NCI-H1930 (cell line): ENCODE measurements around the gene ZDHHC19.
"Not testable (repeated sequence)": the region's sequence is repeated elsewhere in the genome, so short reads cannot be mapped to it uniquely, and the experiment has no call there.

Experiments
- DNase-seq, 2 experiments: peaks; one replicate each; lab custom pipeline; 2025; lab: John Stamatoyannopoulos, UW

ZDHHC19 gene

GRCh38 chr3:196225086-196225485 is 13.9 kb upstream of the ZDHHC19 start:
- DNase-seq, result no peak

GRCh38 chr3:196222876-196223595 is 11.8 kb upstream of the ZDHHC19 start:
- DNase-seq, result no peak

GRCh38 chr3:196220991-196221390 is 9.8 kb upstream of the ZDHHC19 start:
- DNase-seq, result no peak

- no peak for DNase-seq
Observed at GRCh38 chr3:196220587-196220986, 9.4 kb upstream of the ZDHHC19 start.

GRCh38 chr3:196219970-196220311 is 8.7 kb upstream of the ZDHHC19 start:
- DNase-seq, result no peak

GRCh38 chr3:196219194-196219969 is 8.2 kb upstream of the ZDHHC19 start:
- no peak for DNase-seq

- DNase-seq, result no peak
Observed at GRCh38 chr3:196218155-196218712, 7.0 kb upstream of the ZDHHC19 start.

GRCh38 chr3:196217307-196218154 is 6.3 kb upstream of the ZDHHC19 start:
- no peak for DNase-seq

GRCh38 chr3:196216681-196217211 is 5.5 kb upstream of the ZDHHC19 start:
- no peak for DNase-seq

- no peak for DNase-seq
Observed at GRCh38 chr3:196216089-196216564, 4.9 kb upstream of the ZDHHC19 start, which contains the start of gene SLC51A. SLC51A (plus strand) TSS chr3:196216534; CDS start chr3:196216713, 179 bp downstream.

- no peak for DNase-seq
Observed at GRCh38 chr3:196215493-196216020, 4.4 kb upstream of the ZDHHC19 start.

- no peak for DNase-seq
Observed at GRCh38 chr3:196214783-196215441, 3.7 kb upstream of the ZDHHC19 start.

GRCh38 chr3:196209944-196210672 is 1.1 kb downstream of the ZDHHC19 start:
- DNase-seq, result not testable (repeated sequence)

GRCh38 chr3:196208942-196209695 is 2.1 kb downstream of the ZDHHC19 start:
- no peak for DNase-seq

- peak in 1 of 2 experiments; percentile 7 for DNase-seq
Observed at GRCh38 chr3:196207833-196208607, 3.2 kb downstream of the ZDHHC19 start.

- DNase-seq, result no peak
Observed at GRCh38 chr3:196207159-196207832, 3.9 kb downstream of the ZDHHC19 start.

- DNase-seq, result not testable (repeated sequence)
Observed at GRCh38 chr3:196205442-196206205, 5.6 kb downstream of the ZDHHC19 start.
